Thymus (tissue), 11 donors: ENCODE measurements around the gene NCCRP1. TPM values are rescaled to one million over a fixed set of nuclear protein-coding genes. Genes with fewer than 3 reads are reported as not detected.

Experiments used
- DNase-seq, 9 donors: peaks; one replicate each; pipeline ENCODE4 v3.0.0-alpha.2; 2013; ENCODE audit warnings: low spot score in 9 of 9, low read depth in 6 of 9, missing footprints in 1 of 9
- H3K27ac ChIP-seq, 2 donors: one replicate each; pipeline ENCODE4 v1.5.1; 2013; ENCODE audit warnings: control low read depth in 1 of 2, low read depth in 1 of 2, low read length in 1 of 2, mild to moderate bottlenecking in 1 of 2, moderate library complexity in 1 of 2
- H3K27me3 ChIP-seq, 2 donors: one replicate each; pipeline ENCODE4 v1.5.1; 2013; ENCODE audit warnings: low read length in 1 of 2; ENCODE audit not compliant: control insufficient read depth in 2 of 2, insufficient read depth in 1 of 2
- H3K36me3 ChIP-seq, 2 donors: one replicate each; pipeline ENCODE4 v1.5.1; 2013; ENCODE audit warnings: low read length in 1 of 2, mild to moderate bottlenecking in 1 of 2, moderate library complexity in 1 of 2; ENCODE audit not compliant: control insufficient read depth in 2 of 2, insufficient read depth in 2 of 2
- H3K4me1 ChIP-seq, 2 donors: one replicate each; pipeline ENCODE4 v1.5.1; 2013; ENCODE audit warnings: low read length in 2 of 2; ENCODE audit not compliant: control insufficient read depth in 2 of 2, insufficient read depth in 2 of 2
- H3K4me3 ChIP-seq, 2 donors: one replicate each; pipeline ENCODE4 v1.5.1; 2013; ENCODE audit warnings: low read length in 2 of 2, control low read depth in 1 of 2, mild to moderate bottlenecking in 1 of 2
- H3K9me3 ChIP-seq, 2 donors: one replicate each; pipeline ENCODE4 v1.5.1; 2013; ENCODE audit warnings: low read length in 1 of 2, mild to moderate bottlenecking in 1 of 2; ENCODE audit not compliant: control insufficient read depth in 2 of 2, insufficient read depth in 1 of 2
- WGBS: extraction: QIAGEN DNeasy Blood & Tissue Kit; methylation state at CpG from one replicate; pipeline ENCODE4 v1.1.7; 2013; 5-methylcytosine and 5-hydroxymethylcytosine counted together
- polyA plus RNA-seq: library from polyadenylated mRNA; stranded (reverse); fragments of 200-250 nt; gene quantifications from one replicate; pipeline ENCODE4 v1.2.3, GENCODE V29; 2013
- total RNA-seq: library from RNA; stranded (reverse); fragments of 120-200 nt; gene quantifications from one replicate; pipeline ENCODE4 v1.2.4, GENCODE V29; 2013
- donor health status: healthy.

NCCRP1 gene
- total and polyA plus RNA-seq, 2 donors = 2.1 to 13.2 TPM

DNA sequence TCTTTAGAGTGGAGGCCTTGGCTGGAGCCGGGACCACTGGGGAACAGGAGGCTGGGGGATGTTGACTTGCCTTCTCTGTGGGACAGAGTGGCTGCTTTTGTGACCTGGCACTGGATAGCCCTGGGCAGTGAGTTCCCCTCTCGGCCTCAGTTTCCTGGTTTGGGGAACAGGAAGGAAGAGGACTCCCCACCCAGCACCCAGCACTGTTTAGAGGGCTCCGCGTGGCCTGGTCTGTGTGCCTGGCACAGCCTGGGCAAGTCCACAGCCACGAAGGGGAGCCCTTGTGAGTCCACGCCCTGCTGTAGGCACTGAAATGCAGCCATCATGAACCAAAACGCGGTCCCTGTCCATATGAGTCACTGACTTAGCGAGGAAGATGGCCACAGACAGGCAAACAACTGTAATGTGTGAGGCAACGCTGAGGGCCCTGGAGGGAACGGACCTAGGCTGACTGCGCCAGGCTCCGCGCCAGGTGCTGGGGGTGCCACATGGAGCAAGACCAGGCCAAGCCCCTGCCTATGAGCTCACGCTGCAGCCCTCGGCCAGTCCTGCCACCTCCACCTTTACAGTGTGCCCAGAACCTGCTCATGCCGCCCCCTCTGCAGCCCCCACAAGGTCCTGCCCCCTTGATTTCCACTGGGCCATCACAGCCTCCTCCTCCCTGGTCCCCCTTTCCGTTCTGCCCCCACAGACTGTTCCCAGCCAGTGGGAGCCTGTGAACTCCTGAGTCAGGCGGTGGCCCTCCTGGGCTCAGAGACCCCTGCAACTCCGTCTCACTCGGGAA lies 35.7 kb upstream of the NCCRP1 start:
- Histone ChIP-seq H3K27ac (no peak overlapping the region), H3K4me3 (no peak overlapping the region), H3K36me3 (peaks cover 0 to 6% of the 10 kb centered on the region in 2 donors), H3K9me3 (no peaks in the 10 kb centered on the region), H3K4me1 (peaks cover 0 to 4% of the 10 kb centered on the region in 2 donors), H3K27me3 (no peaks in the 10 kb centered on the region)
- 95% methylated on average over 21 of the region's 21 CpGs for WGBS
- DNase-seq = no peak

DNA sequence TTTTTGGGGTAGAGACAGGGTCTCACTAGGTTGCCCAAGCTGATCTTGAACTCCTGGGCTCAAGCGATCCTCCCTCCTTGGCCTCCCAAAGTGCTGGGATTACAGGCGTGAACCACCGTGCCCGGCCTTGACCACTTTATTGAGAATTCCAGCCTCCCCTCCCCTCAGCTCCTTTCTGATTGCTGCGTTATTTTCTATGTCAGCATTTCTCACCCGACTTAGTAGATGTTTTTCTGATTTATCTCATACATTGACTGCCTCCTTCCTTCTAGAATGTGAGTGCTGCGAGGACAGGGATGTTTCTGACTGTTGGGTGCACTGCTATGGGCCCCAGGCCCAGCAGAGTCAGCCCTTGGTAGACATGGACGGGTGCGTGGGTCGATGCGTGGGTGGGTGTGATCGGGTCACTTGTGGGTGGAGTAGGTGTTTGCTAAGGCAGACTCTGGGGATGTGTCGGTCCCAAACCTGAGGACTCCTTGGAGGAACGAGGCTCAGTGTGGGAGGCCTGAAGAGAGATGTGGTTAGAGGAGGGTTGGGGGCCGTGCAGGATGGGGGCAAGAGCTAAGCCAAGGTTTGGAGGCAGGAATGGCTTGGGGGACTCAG lies 34.2 kb upstream of the NCCRP1 start:
- no peak overlapping the region for H3K4me3 ChIP-seq
- H3K27ac ChIP-seq = no peak overlapping the region
- no peaks in the 10 kb centered on the region for H3K9me3 ChIP-seq
- WGBS = 96% methylated on average over 15 of the region's 15 CpGs
- H3K36me3 ChIP-seq = peaks cover 0 to 6% of the 10 kb centered on the region in 2 donors
- DNase-seq = no peak
- no peaks in the 10 kb centered on the region for H3K27me3 ChIP-seq
- peaks cover 0 to 3% of the 10 kb centered on the region in 2 donors for H3K4me1 ChIP-seq

DNA sequence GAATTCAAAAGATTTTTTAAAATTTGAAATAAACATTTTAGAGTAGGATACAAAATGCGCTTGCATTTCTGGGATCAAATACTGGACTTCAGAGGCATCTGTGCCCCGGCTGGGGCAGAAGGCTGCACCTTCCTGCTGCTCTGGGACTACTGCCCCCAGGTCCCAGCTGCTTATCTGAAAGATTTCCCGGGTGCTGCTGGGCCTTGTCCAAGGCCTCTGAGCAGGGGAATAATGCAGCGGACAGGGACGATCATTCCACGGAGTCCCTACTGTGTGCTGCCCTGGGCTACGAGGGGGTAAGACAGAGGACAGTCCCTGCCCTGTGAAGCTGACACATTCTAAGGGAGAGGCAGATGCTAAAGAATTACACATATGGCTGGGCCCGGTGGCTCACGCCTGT lies 33.1 kb upstream of the NCCRP1 start:
- Histone ChIP-seq H3K9me3 (no peaks in the 10 kb centered on the region), H3K36me3 (peaks cover 0 to 4% of the 10 kb centered on the region in 2 donors), H3K27ac (no peak overlapping the region), H3K4me3 (no peak overlapping the region), H3K4me1 (peaks cover 0 to 3% of the 10 kb centered on the region in 2 donors), H3K27me3 (no peaks in the 10 kb centered on the region)
- DNase-seq = no peak
- 90% methylated on average over 9 of the region's 9 CpGs for WGBS

DNA sequence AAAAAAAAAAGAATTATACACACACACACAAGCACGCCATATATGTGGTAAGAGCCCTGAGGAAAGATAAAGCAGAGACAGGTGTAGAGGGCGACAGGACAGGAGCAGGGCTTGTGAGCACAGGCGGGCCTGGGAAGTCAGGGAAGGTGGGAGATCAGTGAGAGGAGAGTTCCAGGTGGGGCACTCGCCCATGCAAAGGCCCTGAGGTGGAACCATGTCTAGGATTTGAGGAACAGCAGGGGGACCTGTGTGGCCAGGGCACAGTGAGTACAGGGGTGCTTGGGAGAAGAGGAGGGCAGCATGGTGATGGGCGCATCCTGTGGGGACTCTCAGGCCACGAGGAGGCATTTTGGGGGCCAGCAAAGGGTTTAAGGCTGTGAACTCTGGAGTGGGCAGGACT lies 32.5 kb upstream of the NCCRP1 start:
- no peak overlapping the region for H3K27ac ChIP-seq
- peaks cover 0 to 7% of the 10 kb centered on the region in 2 donors for H3K36me3 ChIP-seq
- WGBS = 97% methylated on average over 6 of the region's 6 CpGs
- no peak overlapping the region for H3K4me3 ChIP-seq
- H3K27me3 ChIP-seq = no peaks in the 10 kb centered on the region
- no peak for DNase-seq
- no peaks in the 10 kb centered on the region for H3K9me3 ChIP-seq
- peaks cover 0 to 3% of the 10 kb centered on the region in 2 donors for H3K4me1 ChIP-seq

DNA sequence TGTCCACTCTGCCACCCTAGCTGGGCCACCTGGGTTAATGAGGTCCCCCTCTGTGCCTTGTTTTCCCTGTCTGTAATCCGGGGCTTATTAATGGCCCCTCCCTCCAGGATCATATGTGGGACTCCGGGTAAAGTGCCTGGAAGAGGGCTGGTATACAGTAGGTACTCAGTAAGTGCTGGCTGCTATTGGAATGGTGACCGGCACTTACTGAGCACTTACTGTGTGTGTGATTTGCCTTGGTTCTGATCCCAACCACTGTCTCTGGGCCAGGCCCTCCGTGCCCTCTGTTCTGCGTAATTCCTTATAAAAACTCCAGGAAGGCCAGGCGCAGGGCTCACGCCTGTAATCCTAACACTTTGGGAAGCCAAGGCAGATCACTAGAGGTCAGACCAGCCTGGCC lies 30.9 kb upstream of the NCCRP1 start:
- Histone ChIP-seq H3K4me3 (no peak overlapping the region), H3K36me3 (peaks cover 7 to 19% of the 10 kb centered on the region in 2 donors), H3K27me3 (no peaks in the 10 kb centered on the region), H3K4me1 (peaks cover 0 to 3% of the 10 kb centered on the region in 2 donors), H3K9me3 (no peaks in the 10 kb centered on the region), H3K27ac (no peak overlapping the region)
- DNase-seq = no peak
- 97% methylated on average over 7 of the region's 7 CpGs for WGBS

DNA sequence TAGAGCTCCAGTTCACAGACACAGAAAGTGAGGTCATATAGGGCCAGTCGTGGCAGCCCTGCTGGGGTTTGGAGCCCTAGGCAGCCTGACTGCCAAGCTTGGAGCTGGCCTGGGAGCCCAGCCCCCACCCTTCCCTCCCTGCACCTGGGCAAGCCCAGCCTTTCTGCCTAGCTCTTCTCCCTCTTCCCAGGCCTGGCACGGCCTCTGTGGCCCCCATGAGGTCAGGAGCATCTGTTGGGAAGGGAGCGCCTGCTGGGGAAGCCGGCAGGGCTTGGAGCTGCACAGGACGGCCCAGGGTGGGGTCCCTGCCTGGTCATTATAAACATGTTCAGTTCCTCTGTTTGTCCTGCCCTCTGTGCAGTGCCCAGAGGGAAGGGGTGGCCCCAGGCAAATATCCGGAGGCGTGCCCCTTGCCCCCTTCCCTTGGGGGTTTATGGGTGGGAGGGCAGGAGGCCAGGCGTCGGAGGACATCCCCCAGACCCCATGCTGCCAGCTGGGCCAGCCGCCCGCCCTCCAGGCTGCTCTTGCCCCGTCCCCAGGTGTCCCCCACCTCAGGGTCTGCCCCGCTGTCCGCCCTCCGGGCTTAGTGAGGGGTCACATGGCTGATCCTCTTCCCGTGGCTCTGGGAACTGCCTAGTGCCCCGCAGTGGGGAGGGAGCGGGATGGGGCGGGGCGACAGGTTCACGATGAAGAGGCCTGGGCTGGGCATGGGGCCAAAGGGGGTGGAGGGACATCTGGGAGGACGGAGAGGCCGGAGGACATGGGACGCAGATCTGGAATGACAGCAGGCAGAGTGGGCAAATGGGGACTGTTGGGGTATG lies 30.0 kb upstream of the NCCRP1 start:
- H3K4me1 ChIP-seq = peaks cover 0 to 3% of the 10 kb centered on the region in 2 donors
- H3K4me3 ChIP-seq = no peak overlapping the region
- H3K36me3 ChIP-seq = peaks cover 8 to 27% of the 10 kb centered on the region in 2 donors
- DNase-seq = no peak
- WGBS = 92% methylated on average over 24 of the region's 24 CpGs
- no peaks in the 10 kb centered on the region for H3K27me3 ChIP-seq
- no peak overlapping the region for H3K27ac ChIP-seq
- no peaks in the 10 kb centered on the region for H3K9me3 ChIP-seq

DNA sequence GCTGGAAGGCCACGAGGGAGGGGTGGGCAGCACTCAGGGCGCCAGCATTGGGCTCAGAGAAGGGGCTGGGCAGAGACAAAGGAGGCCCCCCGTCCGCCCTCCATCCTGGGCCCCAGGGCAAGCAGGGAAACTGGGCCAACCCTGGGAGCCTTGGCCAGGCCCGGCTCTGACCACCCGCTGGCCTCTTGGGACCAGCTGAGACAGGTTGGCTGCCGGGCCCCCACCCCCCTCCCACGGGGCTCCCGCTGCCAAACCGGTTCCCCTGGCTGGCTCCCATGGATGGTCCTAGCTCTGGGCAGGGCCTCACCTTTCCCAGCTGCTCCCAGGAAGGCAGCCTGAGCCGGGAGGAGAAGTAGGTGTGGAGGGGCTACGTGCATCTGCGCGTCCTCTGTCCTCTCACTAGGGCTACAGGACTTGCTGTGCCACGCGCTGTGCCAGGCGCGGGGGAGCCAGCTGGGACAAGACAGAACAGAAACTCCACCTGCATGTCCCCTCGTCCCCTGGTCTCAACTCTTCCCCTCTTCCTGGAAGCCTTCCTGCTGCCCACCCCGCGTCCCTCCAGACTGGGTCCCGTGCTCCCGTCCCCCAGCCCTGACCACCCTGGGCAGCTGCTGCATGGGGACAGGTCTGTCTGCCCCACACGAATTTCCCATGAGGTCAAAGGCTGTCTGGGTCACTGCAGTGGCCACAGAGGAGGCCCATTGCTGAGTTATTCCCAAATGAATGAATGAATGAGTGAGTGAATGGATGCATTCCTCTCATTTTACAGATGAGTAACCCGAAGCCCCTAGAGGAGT lies 29.1 kb upstream of the NCCRP1 start:
- H3K4me3 ChIP-seq = no peak overlapping the region
- 93% methylated on average over 25 of the region's 25 CpGs for WGBS
- peaks cover 0 to 3% of the 10 kb centered on the region in 2 donors for H3K4me1 ChIP-seq
- H3K27me3 ChIP-seq = no peaks in the 10 kb centered on the region
- no peak for DNase-seq
- H3K27ac ChIP-seq = no peak overlapping the region
- H3K36me3 ChIP-seq = peaks cover 8 to 36% of the 10 kb centered on the region in 2 donors
- no peaks in the 10 kb centered on the region for H3K9me3 ChIP-seq

DNA sequence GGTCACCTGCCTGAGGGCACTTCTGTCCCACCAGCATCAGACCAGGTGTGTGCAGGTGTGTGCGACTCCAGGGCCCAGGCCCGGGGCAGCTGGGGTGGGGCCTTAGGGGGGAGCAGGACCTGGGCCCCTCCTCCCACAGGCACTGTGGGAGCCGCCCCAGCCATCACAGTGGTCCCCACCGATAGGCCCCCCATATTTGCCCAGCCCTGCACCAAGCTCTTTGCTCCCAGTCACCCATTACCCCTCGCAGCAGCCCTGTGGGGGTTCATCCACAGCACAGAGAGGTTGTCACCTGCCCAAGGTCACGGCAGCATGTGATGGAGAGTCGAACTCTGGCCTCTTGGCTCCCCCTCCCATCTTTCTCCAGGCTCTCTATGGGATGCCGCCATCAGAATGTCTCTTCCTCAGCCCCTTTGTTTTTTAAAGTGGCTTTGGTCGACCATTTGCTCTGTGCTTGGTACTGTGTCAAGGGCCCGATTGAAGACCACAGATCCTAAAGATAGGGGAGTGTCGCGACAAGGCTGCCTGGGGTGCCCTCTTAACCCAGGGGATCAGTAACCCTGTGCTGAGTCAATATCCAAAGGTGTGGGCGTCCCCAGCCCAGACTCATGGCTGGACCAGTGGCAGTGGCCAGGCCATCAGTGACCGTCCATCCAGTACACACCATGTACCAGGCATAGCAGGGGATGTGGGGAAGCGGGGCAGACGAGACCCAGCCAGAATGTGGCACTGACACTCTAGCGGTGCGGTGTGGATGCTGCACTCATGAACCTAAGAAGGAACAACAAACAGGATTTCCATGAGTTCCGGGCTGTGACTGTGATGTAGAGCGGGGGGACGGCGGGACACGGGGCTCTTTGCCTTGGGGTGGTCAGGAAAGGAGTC lies 28.3 kb upstream of the NCCRP1 start:
- H3K27ac ChIP-seq = no peak overlapping the region
- peaks cover 8 to 44% of the 10 kb centered on the region in 2 donors for H3K36me3 ChIP-seq
- no peaks in the 10 kb centered on the region for H3K27me3 ChIP-seq
- H3K9me3 ChIP-seq = no peaks in the 10 kb centered on the region
- no peak for DNase-seq
- H3K4me1 ChIP-seq = peaks cover 0 to 3% of the 10 kb centered on the region in 2 donors
- 97% methylated on average over 23 of the region's 23 CpGs for WGBS
- no peak overlapping the region for H3K4me3 ChIP-seq
